DND-41 (cell line): Measurements from ENCODE around the gene RIC1.

Experiments used
- ATAC-seq: fragments of 200-7000 bp; cut with Tn5 transposase; 3 replicates; pipeline ENCODE4 v1.9.1; 2021; ENCODE audit warnings: low read depth; ENCODE audit not compliant: insufficient read depth
- DNase-seq: peaks from one replicate; pipeline ENCODE4 v3.0.0-alpha.2; 2020
- H2AFZ ChIP-seq: 2 replicates; pipeline ENCODE4 v1.6.0; 2012; ENCODE audit warnings: low read depth, low read length
- H3K27ac ChIP-seq: 2 replicates; pipeline ENCODE4 v1.5.1; 2012; ENCODE audit warnings: low read length, inconsistent platforms
- H3K27me3 ChIP-seq: fragments of 200-600 bp; sonication (generic); 2 replicates; pipeline ENCODE4 v1.6.0; 2012; ENCODE audit warnings: low read length, mild to moderate bottlenecking, inconsistent platforms; ENCODE audit not compliant: insufficient read depth, poor library complexity
- H3K36me3 ChIP-seq: 2 replicates; pipeline ENCODE4 v1.5.1; 2012; ENCODE audit warnings: low read length, inconsistent platforms; ENCODE audit not compliant: insufficient read depth
- H3K4me1 ChIP-seq: 2 replicates; pipeline ENCODE4 v1.5.1; 2012; ENCODE audit warnings: mild to moderate bottlenecking, low read length; ENCODE audit not compliant: insufficient read depth
- H3K4me2 ChIP-seq: 2 replicates; pipeline ENCODE4 v1.6.0; 2012; ENCODE audit warnings: mild to moderate bottlenecking, moderate library complexity, low read length, inconsistent platforms; ENCODE audit not compliant: insufficient read depth
- H3K4me3 ChIP-seq, 2 experiments: fragments of 200-600 bp in 1 of 2; shearing (Covaris generic) in 1 of 2; 2 replicates each; pipeline ENCODE4 v1.5.1; 2012 to 2016; ENCODE audit warnings: inconsistent platforms in 2 of 2, low read length in 2 of 2, mild to moderate bottlenecking in 2 of 2, low read depth in 1 of 2, moderate library complexity in 1 of 2
- H3K79me2 ChIP-seq: 2 replicates; pipeline ENCODE4 v1.6.0; 2012; ENCODE audit warnings: low read length, inconsistent platforms; ENCODE audit not compliant: insufficient read depth
- H3K9ac ChIP-seq: 2 replicates; pipeline ENCODE4 v1.6.0; 2012; ENCODE audit warnings: low read depth, mild to moderate bottlenecking, inconsistent platforms, low read length, moderate library complexity
- H3K9me3 ChIP-seq: 2 replicates; pipeline ENCODE4 v1.5.1; 2012; ENCODE audit warnings: low read length, moderate library complexity, mild to moderate bottlenecking, inconsistent platforms; ENCODE audit not compliant: insufficient read depth, severe bottlenecking
- H4K20me1 ChIP-seq: 2 replicates; pipeline ENCODE4 v1.6.0; 2012; ENCODE audit warnings: low read length; ENCODE audit not compliant: insufficient read depth
- EZH2 ChIP-seq: IDR thresholded peaks from 3 replicates; pipeline ENCODE4 v1.6.1; 2012; ENCODE audit warnings: borderline replicate concordance, low read depth, mild to moderate bottlenecking, moderate library complexity, low read length, inconsistent platforms; ENCODE audit not compliant: severe bottlenecking
- TF ChIP-seq, protein P1 (sequence below): IDR thresholded peaks from 2 replicates; pipeline ENCODE4 v1.5.1; 2012; ENCODE audit warnings: borderline replicate concordance, low read length, moderate library complexity, mild to moderate bottlenecking; ENCODE audit not compliant: poor library complexity, severe bottlenecking; ENCODE audit errors: extremely low read depth

Gene RIC1

DNA sequence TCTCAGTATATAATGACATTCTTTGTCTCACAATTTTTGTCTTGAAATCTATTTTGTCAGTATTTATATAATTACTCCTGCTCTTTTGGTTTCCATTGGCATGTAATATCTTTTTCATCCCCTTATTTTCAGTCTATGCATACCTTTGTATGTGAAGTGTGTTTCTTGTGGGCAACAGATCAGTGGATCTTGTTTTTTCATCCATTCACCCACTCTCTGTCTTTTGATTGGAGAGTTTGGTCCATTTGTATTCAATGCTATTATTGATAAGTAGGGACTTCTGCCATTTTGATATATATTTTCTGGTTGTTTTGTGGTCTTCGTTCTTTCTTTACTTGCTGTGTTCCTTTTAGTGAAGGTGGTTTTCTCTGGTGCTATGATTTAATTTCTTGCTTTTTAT is 10.9 kb downstream of the RIC1 start:
- no peaks in the 10 kb centered on the region for H3K36me3 ChIP-seq
- no peaks in the 10 kb centered on the region for H3K27me3 ChIP-seq
- ATAC-seq (no peak), DNase-seq (no peak)
- H3K4me2 ChIP-seq: no peak overlapping the region
- no peak overlapping the region for H3K9ac ChIP-seq
- no peaks in the 10 kb centered on the region for H3K4me1 ChIP-seq
- H3K27ac ChIP-seq: no peak overlapping the region
- peaks cover 74% of the 10 kb centered on the region for H3K79me2 ChIP-seq
- H4K20me1 ChIP-seq: no peaks in the 10 kb centered on the region
- no peak overlapping the region for H2AFZ ChIP-seq
- no peak for TF ChIP-seq EZH2
- peaks cover 6% of the 10 kb centered on the region for H3K9me3 ChIP-seq
- no peak overlapping the region for H3K4me3 ChIP-seq

DNA sequence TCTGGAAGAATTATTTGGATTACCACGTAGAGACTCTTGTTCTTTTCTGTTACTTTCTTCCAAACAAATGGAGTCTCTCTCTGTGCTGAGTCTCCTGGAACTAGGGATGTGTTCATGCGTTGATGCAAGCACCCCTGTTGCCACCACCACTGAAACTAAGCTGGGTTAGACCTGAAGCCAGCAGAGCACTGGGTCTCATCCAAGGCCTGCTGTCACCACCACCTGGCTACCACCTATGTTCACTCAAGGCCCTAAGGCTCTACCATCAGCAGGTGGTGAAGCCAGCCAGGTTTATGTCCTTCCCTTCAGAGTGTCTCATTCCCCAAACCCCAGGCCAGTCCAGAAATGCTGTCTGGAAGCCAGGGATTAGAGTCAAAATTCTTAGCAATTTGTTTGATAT is 13.3 kb downstream of the RIC1 start:
- DNase-seq (no peak), ATAC-seq (no peak)
- H3K4me1 ChIP-seq: 0 out of 2 replicates have a peak, but pooled peaks cover 3% of the 10 kb centered on the region
- H3K79me2 ChIP-seq: peaks cover 79% of the 10 kb centered on the region
- no peak overlapping the region for H3K4me3 ChIP-seq
- H3K27ac ChIP-seq: no peak overlapping the region
- no peak overlapping the region for H3K9ac ChIP-seq
- H4K20me1 ChIP-seq: no peaks in the 10 kb centered on the region; the same call in 1 of the 2 replicates
- no peak overlapping the region for H2AFZ ChIP-seq
- H3K4me2 ChIP-seq: no peak overlapping the region
- TF ChIP-seq, protein P1, sequence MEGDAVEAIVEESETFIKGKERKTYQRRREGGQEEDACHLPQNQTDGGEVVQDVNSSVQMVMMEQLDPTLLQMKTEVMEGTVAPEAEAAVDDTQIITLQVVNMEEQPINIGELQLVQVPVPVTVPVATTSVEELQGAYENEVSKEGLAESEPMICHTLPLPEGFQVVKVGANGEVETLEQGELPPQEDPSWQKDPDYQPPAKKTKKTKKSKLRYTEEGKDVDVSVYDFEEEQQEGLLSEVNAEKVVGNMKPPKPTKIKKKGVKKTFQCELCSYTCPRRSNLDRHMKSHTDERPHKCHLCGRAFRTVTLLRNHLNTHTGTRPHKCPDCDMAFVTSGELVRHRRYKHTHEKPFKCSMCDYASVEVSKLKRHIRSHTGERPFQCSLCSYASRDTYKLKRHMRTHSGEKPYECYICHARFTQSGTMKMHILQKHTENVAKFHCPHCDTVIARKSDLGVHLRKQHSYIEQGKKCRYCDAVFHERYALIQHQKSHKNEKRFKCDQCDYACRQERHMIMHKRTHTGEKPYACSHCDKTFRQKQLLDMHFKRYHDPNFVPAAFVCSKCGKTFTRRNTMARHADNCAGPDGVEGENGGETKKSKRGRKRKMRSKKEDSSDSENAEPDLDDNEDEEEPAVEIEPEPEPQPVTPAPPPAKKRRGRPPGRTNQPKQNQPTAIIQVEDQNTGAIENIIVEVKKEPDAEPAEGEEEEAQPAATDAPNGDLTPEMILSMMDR: no peak
- no peak for TF ChIP-seq EZH2
- H3K9me3 ChIP-seq: no peaks in the 10 kb centered on the region
- no peaks in the 10 kb centered on the region for H3K27me3 ChIP-seq
- no peaks in the 10 kb centered on the region for H3K36me3 ChIP-seq

DNA sequence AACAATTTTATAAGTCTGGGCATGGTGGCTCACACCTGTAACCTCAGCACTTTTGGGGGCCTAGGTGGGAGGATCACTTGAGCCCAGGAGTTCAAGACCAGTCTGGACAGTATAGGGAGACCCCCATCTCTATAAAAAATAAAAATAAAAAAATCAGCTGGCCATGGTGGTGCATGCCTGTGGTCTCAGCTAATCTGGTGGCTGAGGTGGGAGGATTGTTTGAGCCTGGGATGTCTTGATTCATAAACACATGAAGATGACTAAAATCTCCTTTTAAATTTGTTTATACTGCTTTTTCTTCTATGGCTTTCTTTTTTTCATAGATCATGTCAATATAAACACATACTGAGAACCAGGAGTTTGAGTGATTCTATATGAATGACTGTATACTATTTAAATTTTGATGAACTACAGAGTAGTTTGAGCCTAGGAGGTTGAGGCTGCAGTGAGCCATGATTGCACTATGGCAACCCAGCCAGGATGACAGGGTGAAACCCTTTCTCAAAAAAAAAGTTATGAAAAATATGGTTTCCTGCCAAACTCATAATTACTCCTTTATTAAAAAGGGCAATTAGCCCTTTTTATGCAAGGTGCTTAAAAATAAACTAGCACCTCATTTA is 14.2 kb downstream of the RIC1 start:
- Histone ChIP-seq H3K4me2 (no peak overlapping the region), H3K4me3 (no peak overlapping the region), H3K9ac (no peak overlapping the region), H3K79me2 (peaks cover 80% of the 10 kb centered on the region), H3K4me1 (0 out of 2 replicates have a peak, but pooled peaks cover 3% of the 10 kb centered on the region), H4K20me1 (no peaks in the 10 kb centered on the region; the same call in 1 of the 2 replicates), H2AFZ (no peak overlapping the region), H3K27me3 (no peaks in the 10 kb centered on the region), H3K36me3 (no peaks in the 10 kb centered on the region), H3K27ac (no peak overlapping the region), H3K9me3 (no peaks in the 10 kb centered on the region)
- ATAC-seq (no peak), DNase-seq (no peak)
- TF ChIP-seq EZH2: no peak
- TF ChIP-seq, protein P1: no peak

DNA sequence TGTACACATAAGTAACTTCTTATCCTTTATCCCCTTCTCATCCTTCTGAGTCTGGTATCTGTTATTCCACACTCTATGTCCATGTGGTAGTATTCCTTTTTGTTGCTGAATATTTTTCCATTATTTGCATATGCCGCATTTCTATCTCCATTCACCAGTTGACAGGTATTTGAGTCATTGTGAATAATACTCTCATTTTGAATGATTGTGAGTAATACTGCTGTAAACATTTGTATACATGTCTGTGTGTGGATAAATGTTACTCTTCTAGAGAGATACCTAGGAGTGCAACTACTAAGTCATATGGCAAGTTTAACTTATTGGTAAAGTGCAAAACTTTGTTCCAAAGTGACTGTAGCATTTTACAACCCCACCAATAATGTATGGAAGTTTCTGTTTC is 15.6 kb downstream of the RIC1 start:
- Histone ChIP-seq H3K9ac (no peak overlapping the region), H4K20me1 (no peaks in the 10 kb centered on the region; the same call in 1 of the 2 replicates), H3K27ac (no peak overlapping the region), H3K4me2 (no peak overlapping the region), H3K79me2 (peaks cover 79% of the 10 kb centered on the region), H3K4me1 (0 out of 2 replicates have a peak, but pooled peaks cover 3% of the 10 kb centered on the region), H2AFZ (no peak overlapping the region), H3K4me3 (no peak overlapping the region), H3K9me3 (no peaks in the 10 kb centered on the region), H3K36me3 (no peaks in the 10 kb centered on the region), H3K27me3 (no peaks in the 10 kb centered on the region)
- no peak for ATAC-seq
- no peak for DNase-seq
- no peak for TF ChIP-seq EZH2
- TF ChIP-seq, protein P1: no peak
